ENCODE results near the gene ZNF217.
"Not testable (repeated sequence)": the region's sequence is repeated elsewhere in the genome, so short reads cannot be mapped to it uniquely, and the experiment has no call there.

ZNF217 gene

DNA sequence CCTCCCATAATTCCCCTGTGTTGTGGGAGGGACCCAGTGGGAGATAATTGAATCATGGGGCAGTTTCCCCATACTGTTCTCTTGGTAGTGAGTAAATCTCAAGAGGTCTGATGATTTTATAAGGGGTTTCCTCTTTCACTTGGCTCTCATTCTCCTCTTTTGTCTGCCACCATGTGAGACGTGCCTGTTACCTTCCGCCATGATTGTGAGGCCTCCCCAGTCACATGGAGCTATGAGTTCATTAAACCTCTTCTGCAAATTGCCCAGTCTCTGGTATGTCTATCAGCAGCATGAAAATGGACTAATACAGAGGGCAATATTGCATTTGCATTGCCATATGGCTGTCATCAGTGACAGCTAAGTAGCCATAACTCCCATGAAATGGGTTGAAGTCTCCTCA is 63.2 kb downstream of the ZNF217 start:
- DNase-seq (ENCODE audit: low spot score), result no peak

DNA sequence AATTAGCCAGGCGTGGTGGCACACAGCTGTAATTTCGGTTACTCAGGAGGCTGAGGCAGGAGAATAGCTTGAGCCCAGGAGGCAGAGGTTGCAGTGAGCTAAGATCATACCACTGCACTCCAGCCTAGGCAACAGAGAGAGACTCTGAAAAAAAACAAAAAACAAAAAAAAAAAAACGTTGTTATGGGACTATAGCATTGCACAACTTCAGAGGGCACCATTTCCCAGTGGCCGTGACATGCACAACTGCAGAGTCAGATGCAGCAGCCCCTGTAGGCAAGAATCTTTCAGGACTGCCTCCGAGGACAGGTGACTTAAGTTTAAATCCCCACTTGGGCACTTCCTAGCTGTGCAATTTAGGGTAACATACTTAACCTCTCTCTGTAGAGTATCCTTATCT is 64.0 kb downstream of the ZNF217 start:
- DNase-seq (ENCODE audit: low spot score), result no peak

DNA sequence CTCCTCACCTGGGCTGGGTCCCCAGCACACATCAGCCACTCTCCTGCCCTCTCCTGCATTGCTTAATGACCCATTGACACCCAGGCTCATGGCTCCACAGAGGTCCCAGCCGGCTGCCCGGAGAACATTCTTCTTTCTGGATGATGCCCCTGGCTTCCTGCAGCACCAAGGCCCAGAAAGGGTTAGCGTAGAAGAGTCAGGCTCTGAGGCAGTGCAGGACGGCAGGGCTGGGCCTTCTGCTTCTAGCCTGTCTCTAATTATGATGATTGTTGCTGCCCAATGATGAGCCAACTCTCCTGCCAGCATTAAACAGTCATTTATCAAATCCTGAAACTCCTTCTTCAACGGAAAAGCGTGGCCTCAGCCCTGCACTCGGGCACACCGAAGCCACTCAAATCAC is 66.4 kb downstream of the ZNF217 start:
- DNase-seq (ENCODE audit: low spot score), result no peak

DNA sequence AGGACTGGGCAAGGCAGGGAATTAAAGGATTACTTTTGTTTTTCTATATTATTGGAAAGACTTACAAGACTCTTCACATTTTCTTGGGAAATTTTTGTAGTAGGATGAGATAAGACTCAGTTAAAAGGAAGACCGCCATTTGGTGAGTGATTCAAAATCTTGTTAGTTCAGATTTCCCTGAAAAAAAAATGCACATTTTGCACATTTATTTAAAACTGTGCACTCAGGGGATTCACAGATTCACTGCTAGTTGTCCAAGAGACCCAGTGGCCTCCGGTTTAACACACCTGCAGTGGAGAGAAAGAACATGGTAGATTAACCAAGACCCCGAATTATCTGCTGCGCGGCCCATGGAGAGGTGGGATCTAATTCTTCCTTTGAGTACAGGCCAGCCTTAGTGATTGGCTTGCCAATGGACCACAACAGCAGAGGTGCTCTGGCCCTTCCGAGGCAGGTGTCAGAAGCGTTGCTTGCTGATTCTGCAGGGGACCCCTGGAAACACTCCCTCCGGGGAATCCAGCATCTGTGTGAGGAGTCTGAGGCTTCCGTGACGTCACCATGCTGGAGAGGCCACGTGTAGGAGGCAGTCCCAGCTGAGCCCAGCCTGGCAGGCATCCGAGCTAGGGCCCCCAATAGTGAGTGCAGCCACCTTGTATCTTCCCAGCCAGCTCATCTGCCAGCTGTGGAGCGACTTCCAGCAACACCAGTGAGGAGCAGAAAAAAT is 68.9 kb downstream of the ZNF217 start:
- DNase-seq (ENCODE audit: low spot score), result no peak

DNA sequence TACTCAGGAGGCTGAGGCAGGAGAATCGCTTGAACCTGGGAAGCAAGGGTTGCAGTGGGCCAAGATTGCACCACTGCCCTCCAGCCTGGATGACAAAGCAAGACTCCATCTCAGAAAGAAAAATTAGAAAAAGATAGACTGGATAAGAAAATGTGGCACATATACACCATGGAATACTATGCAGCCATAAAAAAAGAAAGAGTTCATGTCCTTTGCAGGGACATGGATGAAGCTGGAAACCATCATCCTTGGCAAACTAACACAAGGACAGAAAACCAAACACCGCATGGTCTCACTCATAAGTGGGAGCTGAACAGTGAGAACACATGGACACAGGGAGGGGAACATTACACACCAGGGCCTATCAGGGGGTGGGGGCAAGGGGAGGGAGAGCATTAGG is 70.0 kb downstream of the ZNF217 start:
- DNase-seq (ENCODE audit: low spot score), result not testable (repeated sequence)

DNA sequence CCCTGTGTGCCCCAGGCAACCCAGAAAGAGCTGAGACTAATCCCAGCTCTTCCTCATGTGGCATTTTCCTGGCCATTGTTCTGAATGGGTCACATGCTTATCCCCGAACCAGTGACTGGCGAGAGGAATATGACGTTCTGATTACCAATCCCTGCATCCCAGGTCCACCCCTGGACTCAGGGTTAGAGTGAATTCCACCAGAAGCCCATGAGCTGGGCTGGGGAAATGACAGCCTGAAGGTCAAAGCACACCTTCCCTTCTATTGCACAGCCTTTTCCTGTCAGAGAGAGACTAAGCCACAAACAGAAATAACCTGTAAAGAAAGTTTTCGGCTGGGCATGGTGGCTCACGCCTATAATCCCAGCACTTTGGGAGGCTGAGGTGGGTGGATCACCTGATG is 70.9 kb downstream of the ZNF217 start:
- no peak for DNase-seq (ENCODE audit: low spot score)

DNA sequence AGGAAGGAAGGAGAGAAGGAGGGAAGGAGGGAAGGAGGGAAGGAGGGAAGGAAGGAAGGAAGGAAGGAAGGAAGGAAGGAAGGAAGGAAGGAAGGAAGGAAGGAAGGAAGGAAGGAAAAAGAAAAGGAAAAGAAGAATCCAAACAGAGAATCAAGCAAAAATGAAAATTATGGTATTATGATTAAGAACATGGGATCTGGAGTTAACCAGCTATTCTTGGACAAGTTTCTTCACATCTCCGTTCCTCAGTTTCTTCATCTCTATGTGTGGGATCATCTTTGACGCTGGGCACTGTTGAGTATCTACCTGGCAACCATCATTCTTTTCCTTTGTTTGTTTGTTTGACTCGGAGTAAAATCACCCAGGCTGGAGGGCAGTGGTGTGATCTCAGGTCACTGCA is 71.6 kb downstream of the ZNF217 start:
- DNase-seq (ENCODE audit: low spot score), result no peak

DNA sequence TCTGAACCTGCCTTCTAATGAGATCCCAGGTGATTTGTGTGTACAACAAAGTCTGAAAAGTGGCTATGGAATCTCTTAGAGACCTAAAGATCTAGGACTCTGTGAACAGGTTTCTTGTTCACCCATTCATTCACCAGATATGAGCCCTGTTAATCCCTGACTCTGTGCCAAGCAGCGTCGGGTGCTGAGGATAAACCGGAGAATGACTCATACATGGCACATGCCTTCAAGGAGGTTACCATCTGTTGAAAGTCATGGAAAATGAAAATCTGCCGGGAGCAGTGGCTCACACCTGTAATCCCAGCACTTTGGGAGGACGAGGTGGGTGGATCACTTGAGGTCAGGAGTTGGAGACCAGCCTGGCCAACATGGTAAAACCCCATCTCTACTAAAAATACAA is 72.2 kb downstream of the ZNF217 start:
- DNase-seq (ENCODE audit: low spot score), result not testable (repeated sequence)

DNA sequence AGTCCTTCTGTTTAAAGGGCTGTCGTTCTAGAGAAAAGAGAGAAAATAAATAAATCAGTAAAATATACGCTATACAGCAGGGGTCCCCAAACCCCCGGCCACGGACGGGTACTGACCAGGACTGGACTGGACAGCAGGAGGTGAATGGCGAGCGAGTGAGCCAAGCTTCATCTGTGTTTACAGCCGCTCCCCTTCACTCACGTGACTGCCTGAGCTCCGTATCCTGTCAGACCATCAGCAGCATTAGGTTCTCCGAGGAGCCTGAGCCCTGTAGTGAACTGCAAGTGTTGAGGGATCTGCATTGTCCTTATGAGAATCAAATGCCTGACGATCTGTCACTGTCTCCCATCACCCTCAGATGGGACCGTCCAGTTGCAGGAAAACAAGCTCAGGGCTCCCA is 76.5 kb downstream of the ZNF217 start:
- DNase-seq (ENCODE audit: low spot score), result no peak
